ENCODE results near the gene VIPR2.

DNA sequence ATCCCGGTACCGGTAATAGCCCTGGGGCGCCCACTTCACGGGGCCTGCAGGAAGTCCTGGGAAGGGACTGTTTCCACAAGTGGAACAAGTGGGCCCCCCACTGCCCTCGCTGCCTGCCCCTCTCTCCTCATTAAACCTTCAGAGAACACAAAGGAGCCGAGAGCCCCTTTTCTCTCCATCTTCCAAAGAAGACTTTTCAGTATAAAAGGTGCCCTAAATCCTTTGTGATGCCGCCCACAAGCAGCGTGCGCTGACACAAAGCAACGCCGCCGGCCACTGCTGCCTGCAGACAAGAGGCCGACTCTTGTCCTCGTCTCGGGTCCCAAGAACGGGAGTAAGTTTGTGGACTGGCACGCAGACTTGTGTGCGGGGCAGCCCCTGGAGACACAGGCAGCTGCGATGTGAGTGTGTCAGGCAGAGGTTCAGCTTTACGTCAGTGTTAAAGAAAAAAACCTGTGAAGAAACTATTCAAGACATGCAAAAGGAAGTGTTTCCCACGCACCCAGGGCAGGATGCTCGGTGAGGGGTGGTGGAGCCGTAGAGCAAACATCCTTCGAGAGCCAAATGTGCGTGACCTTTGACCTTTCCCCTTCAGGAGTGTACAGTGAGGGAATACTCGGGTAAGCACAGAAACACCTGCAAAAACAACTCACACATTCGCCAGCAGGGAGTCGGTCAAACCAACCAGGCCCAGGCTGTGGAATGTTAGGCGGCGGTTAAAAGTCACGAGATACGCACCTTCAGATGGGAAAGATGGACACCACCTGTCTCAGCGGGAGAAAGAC lies 118.2 kb downstream of the VIPR2 start:
- TF ChIP-seq, protein P1, sequence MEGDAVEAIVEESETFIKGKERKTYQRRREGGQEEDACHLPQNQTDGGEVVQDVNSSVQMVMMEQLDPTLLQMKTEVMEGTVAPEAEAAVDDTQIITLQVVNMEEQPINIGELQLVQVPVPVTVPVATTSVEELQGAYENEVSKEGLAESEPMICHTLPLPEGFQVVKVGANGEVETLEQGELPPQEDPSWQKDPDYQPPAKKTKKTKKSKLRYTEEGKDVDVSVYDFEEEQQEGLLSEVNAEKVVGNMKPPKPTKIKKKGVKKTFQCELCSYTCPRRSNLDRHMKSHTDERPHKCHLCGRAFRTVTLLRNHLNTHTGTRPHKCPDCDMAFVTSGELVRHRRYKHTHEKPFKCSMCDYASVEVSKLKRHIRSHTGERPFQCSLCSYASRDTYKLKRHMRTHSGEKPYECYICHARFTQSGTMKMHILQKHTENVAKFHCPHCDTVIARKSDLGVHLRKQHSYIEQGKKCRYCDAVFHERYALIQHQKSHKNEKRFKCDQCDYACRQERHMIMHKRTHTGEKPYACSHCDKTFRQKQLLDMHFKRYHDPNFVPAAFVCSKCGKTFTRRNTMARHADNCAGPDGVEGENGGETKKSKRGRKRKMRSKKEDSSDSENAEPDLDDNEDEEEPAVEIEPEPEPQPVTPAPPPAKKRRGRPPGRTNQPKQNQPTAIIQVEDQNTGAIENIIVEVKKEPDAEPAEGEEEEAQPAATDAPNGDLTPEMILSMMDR (IDR thresholded peaks at IDR 0.05) = no peak
- TF ChIP-seq POLR2A (IDR thresholded peaks at IDR 0.05) = no peak
